ENCODE measurements around the gene ZBTB20.
A peak's percentile ranks its signal among the peaks of the same experiment; 100 is the strongest.

ZBTB20 gene

GRCh38 chr3:114504941-114505628, 642.0 kb downstream of the ZBTB20 start:
- no peak overlapping the region for H3K4me3 ChIP-seq (ENCODE audit: low read length)
- no peak for DNase-seq (ENCODE audit: low read depth, low spot score)

- DNase-seq (ENCODE audit: low read depth, low spot score) = no peak
- H3K4me3 ChIP-seq (ENCODE audit: low read length) = no peak overlapping the region
Measured at GRCh38 chr3:114502204-114502603, 644.9 kb downstream of the ZBTB20 start.

DNA sequence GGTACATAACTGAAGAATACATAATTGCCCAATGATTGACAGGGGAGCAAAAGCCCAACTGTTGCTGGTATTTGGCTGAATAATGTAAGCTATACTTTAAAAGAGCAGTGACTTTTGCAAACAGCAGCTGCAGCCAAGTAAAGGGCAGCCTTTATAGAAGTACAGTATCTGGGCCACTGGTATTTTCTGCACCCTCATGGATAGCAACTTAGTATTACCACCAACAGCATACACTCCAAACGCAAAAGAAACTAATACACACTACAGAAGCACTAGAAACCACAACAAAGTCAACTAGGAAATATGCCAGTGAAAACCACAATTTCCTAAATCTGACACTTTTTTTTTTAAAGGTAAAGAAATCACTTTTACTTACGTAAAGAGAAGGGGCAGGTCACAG, 647.1 kb downstream of the ZBTB20 start:
- DNase-seq (ENCODE audit: low read depth, low spot score) = peak; percentile 83
- H3K4me3 ChIP-seq (ENCODE audit: low read length) = no peak overlapping the region

DNA sequence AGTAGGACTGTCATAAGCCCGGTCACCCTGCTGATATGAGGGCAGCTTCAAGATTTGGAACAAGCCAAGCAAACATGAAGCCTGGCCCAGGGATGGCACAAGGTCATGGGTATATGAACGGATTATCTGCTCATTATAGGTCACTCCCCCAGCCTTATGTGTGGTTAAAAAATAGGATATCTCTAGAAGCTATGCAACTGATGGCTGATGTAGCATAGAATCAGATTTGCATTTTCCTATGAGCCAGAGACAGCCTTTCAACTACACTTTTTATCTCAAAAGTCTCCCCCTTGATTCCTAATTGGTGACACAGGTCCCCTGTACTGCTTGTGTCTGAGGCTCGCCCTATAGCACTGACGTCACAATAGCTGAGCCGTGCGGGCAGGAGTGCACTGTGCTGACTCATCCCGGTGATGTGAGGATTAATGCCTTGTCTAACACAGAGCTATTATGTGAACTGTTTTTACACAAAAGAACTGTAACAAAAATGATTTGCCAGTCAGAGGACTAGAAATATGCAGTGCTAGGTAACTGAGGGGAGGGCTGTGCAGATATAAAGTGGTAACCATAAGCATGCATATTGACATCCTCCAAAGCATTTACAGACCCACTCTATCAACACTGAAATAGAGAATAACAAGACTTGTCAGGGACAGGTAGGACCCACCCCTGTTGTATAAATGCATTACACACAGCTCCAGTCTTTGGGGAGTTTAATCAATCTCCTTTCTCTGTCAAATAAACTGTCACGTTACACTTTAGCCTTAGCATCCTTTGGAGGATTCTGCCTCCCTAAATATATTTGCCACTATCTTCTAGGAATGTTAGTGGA, 648.3 kb downstream of the ZBTB20 start:
- no peak overlapping the region for H3K4me3 ChIP-seq (ENCODE audit: low read length)
- DNase-seq (ENCODE audit: low read depth, low spot score) = no peak

GRCh38 chr3:114496874-114497273, 650.2 kb downstream of the ZBTB20 start:
- H3K4me3 ChIP-seq (ENCODE audit: low read length) = no peak overlapping the region
- no peak for DNase-seq (ENCODE audit: low read depth, low spot score)

DNA sequence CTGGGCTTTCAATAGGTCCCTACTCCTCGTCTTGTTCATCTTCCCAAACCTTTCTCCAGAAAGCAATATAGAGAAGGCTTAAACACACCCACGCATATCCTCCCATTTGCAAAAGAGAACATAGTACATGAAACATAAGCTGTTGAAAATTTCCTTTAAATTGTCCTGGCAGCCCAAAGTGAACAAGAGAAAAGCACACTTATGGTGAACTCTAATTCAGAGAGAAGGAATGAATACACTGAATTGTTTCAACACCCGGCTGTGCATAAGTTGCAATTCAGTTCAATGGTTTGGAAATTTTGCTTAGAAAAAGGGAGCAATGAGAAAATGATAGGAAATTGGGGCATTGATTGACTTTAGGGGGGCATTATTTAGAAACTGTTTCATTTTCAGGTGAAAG, 650.6 kb downstream of the ZBTB20 start:
- H3K4me3 ChIP-seq (ENCODE audit: low read length) = no peak overlapping the region
- DNase-seq (ENCODE audit: low read depth, low spot score) = no peak

- no peak overlapping the region for H3K4me3 ChIP-seq (ENCODE audit: low read length)
- DNase-seq (ENCODE audit: low read depth, low spot score) = no peak
Measured at GRCh38 chr3:114496021-114496434, 651.1 kb downstream of the ZBTB20 start.

DNA sequence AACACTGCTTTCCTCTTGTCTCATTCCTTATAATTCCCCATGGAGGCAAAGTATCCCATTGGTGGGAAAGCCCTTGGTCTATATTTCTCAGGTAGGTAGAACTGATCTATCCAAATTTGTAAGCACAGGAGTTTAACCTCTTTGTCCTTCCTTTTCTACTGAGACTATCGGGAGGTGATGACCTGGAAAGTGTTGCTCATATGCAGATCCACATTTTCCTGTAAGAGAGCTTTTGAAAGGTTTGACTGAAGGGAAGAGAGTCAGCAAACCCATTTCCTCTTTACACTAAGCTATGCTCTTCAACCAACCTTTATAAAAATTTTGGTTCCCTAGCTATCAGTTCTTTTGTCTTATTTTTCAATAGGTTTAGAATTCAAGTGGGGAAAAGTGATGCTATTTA, 652.6 kb downstream of the ZBTB20 start:
- no peak overlapping the region for H3K4me3 ChIP-seq (ENCODE audit: low read length)
- DNase-seq (ENCODE audit: low read depth, low spot score) = no peak

GRCh38 chr3:114490829-114491228, 656.3 kb downstream of the ZBTB20 start:
- no peak overlapping the region for H3K4me3 ChIP-seq (ENCODE audit: low read length)

GRCh38 chr3:114487502-114487901, 659.6 kb downstream of the ZBTB20 start:
- no peak for DNase-seq (ENCODE audit: low read depth, low spot score)
- H3K4me3 ChIP-seq (ENCODE audit: low read length) = no peak overlapping the region

More at GRCh38 chr3:114490829-114491228, 656.3 kb downstream of the ZBTB20 start:
- no peak for DNase-seq (ENCODE audit: low read depth, low spot score)

GRCh38 chr3:114484919-114485318, 662.2 kb downstream of the ZBTB20 start:
- DNase-seq (ENCODE audit: low read depth, low spot score) = no peak
- H3K4me3 ChIP-seq (ENCODE audit: low read length) = no peak overlapping the region

GRCh38 chr3:114481113-114481512, 666.0 kb downstream of the ZBTB20 start:
- no peak overlapping the region for H3K4me3 ChIP-seq (ENCODE audit: low read length)
- DNase-seq (ENCODE audit: low read depth, low spot score) = no peak

- DNase-seq (ENCODE audit: low read depth, low spot score) = no peak
- no peak overlapping the region for H3K4me3 ChIP-seq (ENCODE audit: low read length)
Measured at GRCh38 chr3:114480442-114480841, 666.6 kb downstream of the ZBTB20 start.

- DNase-seq (ENCODE audit: low read depth, low spot score) = no peak
- H3K4me3 ChIP-seq (ENCODE audit: low read length) = no peak overlapping the region
Measured at GRCh38 chr3:114478801-114479200, 668.3 kb downstream of the ZBTB20 start.

DNA sequence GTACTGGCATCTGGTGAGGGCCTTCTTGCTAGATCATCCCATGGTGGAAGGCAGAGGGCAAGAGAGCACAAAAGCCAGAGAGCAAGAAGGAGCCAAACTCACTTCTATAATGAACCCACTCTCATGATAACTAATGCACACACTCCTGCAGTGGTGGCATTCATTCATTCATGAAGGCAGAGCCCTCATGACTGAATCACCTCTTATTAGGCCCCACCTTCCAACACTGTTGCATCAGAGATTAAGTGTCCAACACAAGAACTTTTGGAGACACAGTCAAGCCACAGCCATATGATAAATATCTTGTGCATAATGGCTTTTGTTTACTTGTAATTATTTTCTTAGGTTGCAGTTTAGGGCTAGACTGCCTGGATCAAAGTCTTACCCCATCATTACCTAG, 670.6 kb downstream of the ZBTB20 start:
- no peak overlapping the region for H3K4me3 ChIP-seq (ENCODE audit: low read length)
- DNase-seq (ENCODE audit: low read depth, low spot score) = no peak

- no peak overlapping the region for H3K4me3 ChIP-seq (ENCODE audit: low read length)
- no peak for DNase-seq (ENCODE audit: low read depth, low spot score)
Measured at GRCh38 chr3:114471478-114471877, 675.6 kb downstream of the ZBTB20 start.

GRCh38 chr3:114469070-114469469, 678.0 kb downstream of the ZBTB20 start:
- no peak for DNase-seq (ENCODE audit: low read depth, low spot score)
- no peak overlapping the region for H3K4me3 ChIP-seq (ENCODE audit: low read length)

DNA sequence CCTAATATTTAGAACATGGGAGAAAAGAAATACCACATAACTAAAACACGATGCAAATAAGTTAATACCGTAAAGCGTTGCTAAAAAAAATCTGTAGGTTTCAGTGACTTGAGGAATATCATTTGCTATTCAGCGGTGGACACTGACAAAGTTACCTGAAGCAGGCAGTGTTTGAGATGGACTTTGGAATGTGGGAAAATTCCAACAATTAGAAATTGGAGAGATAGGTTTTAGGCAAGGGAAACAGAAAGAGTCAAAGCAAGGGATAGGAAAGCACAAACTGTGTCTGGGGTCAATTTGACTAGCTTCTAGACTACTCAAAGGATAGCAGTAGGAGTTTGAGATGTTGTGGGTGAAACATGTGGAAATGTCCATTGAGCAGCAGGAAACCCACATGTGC, 680.3 kb downstream of the ZBTB20 start:
- no peak for DNase-seq (ENCODE audit: low read depth, low spot score)
- no peak overlapping the region for H3K4me3 ChIP-seq (ENCODE audit: low read length)

DNA sequence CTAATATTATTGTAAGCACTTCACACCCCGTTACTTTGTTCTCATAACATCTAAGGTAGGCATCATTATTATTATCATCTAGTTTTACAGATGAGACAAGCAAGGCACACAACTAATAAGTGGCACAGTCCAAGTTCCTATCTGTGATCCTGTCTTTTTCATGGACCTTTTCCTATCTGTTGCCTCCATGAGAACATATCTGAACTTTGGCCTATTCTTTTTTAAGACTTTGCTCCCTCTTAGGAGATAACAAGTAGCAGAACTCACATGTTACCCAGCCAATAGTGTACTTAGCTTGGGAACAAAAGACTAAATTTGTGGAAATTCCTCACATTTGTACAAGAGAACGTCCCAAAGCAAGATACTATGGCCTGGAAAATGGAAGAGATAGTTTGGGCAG, 680.8 kb downstream of the ZBTB20 start:
- H3K4me3 ChIP-seq (ENCODE audit: low read length) = no peak overlapping the region
- no peak for DNase-seq (ENCODE audit: low read depth, low spot score)

- no peak overlapping the region for H3K4me3 ChIP-seq (ENCODE audit: low read length)
- no peak for DNase-seq (ENCODE audit: low read depth, low spot score)
Measured at GRCh38 chr3:114464548-114464947, 682.5 kb downstream of the ZBTB20 start.

DNA sequence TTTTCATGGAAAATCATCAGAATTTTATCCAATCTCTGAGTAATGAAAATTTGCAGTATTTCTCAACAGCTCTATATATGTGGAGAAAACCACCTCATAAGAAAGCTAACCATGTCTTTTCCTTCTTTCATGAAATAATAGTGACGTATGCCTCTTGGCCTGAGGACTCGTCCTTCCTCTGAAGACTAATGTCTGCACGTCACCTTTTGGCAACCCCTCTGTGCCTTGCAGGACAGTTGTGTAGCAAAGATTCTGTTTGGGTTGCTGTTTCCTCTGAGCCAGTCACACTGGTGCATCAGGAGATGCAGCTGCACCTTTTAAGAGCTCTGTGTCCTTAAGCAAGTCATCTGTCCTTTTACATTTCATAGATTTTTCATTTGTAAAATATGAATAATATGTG, 684.3 kb downstream of the ZBTB20 start:
- H3K4me3 ChIP-seq (ENCODE audit: low read length) = no peak overlapping the region
- no peak for DNase-seq (ENCODE audit: low read depth, low spot score)
